H1 (cell line): ENCODE results near the gene HORMAD2. TPM values are rescaled to one million over a fixed set of nuclear protein-coding genes. Genes with fewer than 3 reads are reported as not detected.

Source experiments
- BACH1 ChIP-seq: IDR thresholded peaks from 2 replicates; pipeline ENCODE4 v1.6.1; 2012; ENCODE audit warnings: low read length, improper control_type of control experiment
- EZH2 ChIP-seq: fragments of 200-600 bp; sonication (generic); IDR thresholded peaks from 2 replicates; pipeline ENCODE4 v1.7.1; 2012; ENCODE audit warnings: low read depth, mild to moderate bottlenecking, moderate library complexity, low read length, inconsistent platforms; ENCODE audit not compliant: severe bottlenecking
- RAD21 ChIP-seq, 2 experiments: IDR thresholded peaks in 1 of 2; conservative IDR thresholded peaks in 1 of 2; 2 replicates each; pipeline ENCODE4 v1.6.1; 2011; ENCODE audit warnings: low read depth in 2 of 2, low read length in 2 of 2, improper control_type of control experiment in 1 of 2, inconsistent platforms in 1 of 2, mild to moderate bottlenecking in 1 of 2, moderate library complexity in 1 of 2
- SP1 ChIP-seq: IDR thresholded peaks from 2 replicates; pipeline ENCODE4 v1.6.1; 2011; ENCODE audit warnings: low read depth, low read length
- polyA plus RNA-seq, 7 experiments: library from polyadenylated mRNA; depleted of rRNA in 3 of 7; stranded (reverse) in 5 of 7; unstranded in 2 of 7; fragments of >200 nt in 5 of 7; fragments of 200-250 nt in 2 of 7; gene quantifications; 1 replicate in 5 of 7; 2 replicates in 1 of 7; 4 replicates in 1 of 7; pipeline versions ENCODE4 v1.2.1 to v1.2.3, GENCODE V29; 2011 to 2013; ENCODE audit warnings: missing spikeins in 2 of 7, mixed read lengths in 2 of 7
- total RNA-seq: library from RNA; stranded (reverse); fragmentation: NEBNext Ultra II Directional; extraction: Animal tissue kit (Norgen Biotek cat#: 25700); gene quantifications from 2 replicates; pipeline ENCODE4 v1.2.1, GENCODE V29; 2021

The HORMAD2 gene
- total and polyA plus RNA-seq, 2 of the 8 experiments (the other 6 are each of a cell fraction or from before 2014, with no cell fraction given): 0.03 TPM; not detected in 1

GRCh38 chr22:30181459-30182349 is 101.4 kb downstream of the HORMAD2 start (continued):
- TF ChIP-seq EZH2 (no peak), BACH1 (no peak), RAD21 (IDR thresholded peaks at IDR 0.05 in 1 of 2, conservative IDR thresholded peaks at IDR 0.05 in 1 of 2; ENCODE audit: low read depth in 2 of 2, low read length in 2 of 2) (no peak), SP1 (no peak)
